ENCODE measurements around the gene ABAT.
"Not testable (repeated sequence)": the region's sequence is repeated elsewhere in the genome, so short reads cannot be mapped to it uniquely, and the experiment has no call there.

The ABAT gene

DNA sequence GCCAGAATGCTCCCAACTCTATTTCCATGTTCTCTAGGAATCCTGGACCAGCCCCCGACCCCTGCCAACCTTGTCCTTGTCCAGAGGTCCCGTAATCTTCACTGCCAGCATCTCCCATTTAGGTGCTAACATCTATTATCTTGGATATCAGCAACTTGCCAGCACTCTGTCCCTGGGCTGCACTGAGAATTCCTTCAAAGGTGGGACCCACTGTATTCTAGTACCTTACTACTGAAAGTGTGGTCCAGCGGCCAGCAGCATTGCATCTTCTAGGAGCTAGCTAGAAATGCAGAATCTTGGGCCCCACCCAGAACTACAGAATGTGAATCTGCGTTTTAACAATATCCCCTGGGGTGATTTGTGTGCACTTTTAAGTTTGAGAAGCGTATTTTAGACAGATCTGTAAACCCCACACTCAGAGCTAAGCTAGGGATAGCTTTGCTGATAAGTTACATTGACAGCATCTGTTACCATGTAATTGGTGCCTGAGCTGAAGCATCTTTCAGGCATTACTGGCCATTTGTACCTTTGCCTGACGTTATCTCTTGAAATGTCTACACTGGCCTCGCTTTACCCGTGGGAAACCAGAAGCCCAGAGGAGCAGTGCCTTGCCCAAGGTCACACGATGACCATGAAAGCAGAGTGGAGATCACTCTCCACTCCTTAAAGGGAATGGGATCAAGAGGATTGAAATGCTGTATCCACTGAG lies 8.3 kb downstream of the ABAT start:
- DNase-seq: no peak

DNA sequence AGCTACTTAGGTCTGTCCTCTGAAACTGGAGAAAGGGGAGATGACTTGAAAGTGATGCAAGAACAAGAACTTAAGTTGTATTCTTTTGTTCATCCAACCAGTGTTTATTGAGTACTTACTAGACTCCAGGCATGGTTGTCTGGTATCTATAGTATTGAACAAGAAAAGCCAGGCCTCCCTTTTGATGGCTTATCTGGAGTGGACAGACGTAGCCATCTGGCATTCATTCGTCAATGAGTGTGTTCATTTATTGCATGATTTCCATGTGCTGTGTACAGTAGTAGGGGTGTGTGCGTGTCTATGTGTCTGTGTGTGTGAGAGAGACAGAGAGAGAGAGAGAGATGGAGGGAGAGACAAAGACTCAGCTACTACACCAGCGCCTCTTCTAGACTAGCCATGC lies 9.2 kb downstream of the ABAT start:
- no peak for DNase-seq

DNA sequence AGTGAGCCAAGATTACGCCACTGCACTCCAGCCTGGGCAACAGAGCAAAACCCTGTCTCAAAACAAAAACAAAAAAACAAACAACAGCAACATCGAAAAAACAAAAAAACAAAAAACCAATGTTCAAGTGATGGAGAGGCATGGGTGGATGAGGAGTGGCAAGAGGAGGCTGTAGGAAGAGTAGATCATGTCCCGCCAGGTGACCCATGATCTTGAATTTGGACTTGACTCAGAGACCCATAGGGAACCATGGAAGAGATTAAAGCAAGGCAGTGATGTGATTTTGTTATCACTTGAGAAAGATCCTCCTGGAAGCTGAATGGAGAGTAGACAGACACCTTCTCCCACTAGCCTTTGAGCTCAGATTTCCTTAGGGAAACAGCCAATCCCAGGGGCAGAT lies 11.2 kb downstream of the ABAT start:
- DNase-seq: no peak

GRCh38 chr16:8686031-8686621 lies 11.7 kb downstream of the ABAT start:
- no peak for DNase-seq

DNA sequence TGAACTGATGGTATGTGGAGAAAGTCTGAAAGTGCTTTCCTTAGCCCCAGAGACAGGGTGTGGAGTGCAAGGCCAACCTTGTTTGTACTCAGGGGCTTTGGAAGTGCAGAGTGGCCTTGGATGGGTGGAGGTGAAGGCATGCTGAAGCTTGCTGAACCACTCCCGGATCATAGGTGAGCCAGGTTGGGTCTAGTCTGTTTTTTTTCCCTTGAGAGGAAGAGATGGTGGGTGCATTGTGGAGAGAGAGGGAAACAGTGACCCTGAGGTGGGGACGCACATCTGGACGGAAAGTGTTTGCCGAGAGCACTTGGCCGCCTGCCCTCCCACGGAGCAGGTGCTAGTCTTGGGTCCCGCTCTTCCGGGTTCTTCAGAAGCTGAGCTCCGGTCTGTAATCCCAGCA lies 12.5 kb downstream of the ABAT start:
- no peak for DNase-seq

GRCh38 chr16:8689686-8690085 lies 15.3 kb downstream of the ABAT start:
- no peak for DNase-seq

DNA sequence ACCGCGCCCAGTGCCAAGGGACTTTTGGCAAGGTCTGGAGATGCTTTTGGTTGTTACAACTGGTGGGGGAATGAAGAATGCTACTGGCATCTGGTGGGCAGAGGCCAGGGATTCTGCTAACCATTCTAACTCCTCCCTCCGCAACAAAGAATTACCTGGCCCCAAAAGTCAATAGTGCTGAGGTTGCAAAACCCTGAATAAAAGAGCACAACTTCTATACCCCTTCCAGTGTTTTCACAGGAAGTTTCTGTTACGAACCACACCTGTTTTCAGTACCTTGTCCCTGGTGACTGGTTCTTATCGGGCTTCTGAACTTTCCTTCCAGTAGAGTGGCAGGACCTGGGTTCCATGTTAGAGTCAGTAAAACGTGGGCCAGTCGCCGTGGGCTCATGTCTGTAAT lies 17.3 kb downstream of the ABAT start:
- DNase-seq: no peak

- no peak for DNase-seq
Observed at GRCh38 chr16:8694795-8695728, 20.6 kb downstream of the ABAT start.

DNA sequence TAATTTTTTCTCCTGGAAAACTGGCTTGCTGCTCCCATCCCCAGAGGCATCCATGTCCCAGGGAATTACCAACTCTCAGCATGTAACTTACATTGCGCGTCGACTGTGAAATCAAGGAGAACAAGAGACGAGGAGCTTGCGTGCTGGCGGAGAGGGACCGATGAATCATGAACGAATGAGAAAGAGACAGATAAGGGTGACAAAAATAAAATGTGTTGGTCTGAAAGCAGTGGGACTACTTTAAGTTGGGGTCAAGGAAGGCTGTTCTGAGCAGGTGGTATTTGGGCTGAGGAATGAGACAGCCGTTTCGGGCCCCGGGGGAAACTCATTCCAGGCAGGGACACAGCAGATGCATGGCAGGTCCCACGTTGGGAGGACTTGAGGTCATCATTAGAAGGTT lies 22.5 kb downstream of the ABAT start:
- no peak for DNase-seq

DNA sequence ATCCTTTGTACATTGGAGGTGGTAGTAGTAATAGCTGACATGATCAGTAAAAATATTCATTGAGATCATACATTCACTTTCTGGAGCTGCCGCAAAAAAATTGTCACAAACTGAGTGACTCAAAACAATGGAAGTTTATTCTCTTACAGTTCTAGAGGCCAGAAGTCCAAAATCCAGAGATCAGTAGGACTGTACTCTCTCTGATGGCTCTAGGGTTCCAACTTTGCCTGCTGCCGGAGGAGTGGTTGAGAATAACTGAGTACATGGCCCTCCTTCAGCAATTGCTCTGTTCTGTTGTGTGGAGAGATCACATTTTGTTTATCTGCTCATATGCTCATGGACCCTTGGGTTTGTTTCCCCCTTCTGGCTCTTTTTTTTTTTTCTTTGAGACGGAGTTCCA lies 23.5 kb downstream of the ABAT start:
- DNase-seq: no peak

DNA sequence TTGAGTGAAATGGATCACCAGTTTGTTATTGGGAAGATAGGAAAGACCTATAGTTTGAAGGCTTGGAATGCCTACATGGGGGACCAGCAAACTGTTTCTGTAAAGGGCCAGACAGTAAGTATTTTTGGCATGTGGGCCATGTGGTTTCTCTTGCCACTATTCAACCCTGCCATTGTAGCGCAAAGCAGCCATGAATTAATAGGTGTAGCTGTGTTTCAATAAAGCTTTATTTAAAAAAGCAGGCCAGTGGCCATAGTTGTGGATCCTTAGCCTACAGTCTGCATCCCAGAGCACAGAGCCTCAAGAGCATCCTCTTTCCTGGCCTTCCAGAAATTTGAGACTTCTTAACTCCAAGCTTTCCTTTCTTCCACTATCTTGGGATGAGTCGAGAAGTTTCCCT lies 29.3 kb downstream of the ABAT start:
- DNase-seq: no peak

GRCh38 chr16:8704098-8704497 lies 29.7 kb downstream of the ABAT start:
- DNase-seq: no peak

DNA sequence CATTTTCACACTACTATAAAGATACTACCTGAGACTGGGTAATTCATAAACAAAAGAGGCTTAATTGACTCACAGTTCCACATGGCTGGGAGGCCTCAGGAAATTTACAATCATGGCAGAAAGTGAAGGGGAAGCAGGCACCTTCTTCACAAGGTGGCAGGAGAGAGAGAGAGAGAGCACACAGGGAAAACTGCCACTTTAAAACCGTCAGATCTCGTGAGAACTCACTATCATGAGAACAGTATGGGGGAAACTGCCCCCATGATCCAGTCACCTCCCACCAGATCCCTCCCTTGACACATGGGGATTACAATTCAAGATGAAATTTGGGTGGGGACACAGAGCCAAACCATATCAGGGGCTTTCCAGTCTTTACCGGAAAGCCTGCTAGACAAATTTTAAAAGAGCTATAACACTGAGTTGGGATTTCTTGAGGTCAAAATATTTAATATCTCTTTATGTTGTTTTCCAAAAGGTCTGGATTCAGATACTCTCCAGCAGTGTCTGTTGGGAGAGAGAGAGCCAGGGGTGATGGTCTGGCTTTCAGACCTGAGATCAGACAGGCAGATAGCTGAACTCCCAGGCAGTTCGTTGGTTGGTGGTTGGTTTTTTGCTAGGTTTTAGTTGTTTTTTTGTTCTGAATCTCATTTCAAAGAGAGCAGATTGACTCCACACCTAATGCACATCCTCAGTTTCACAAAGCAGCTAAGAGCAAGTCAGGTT lies 30.8 kb downstream of the ABAT start:
- DNase-seq: not testable (repeated sequence)

- no peak for DNase-seq
Observed at GRCh38 chr16:8708536-8708935, 34.1 kb downstream of the ABAT start.

DNA sequence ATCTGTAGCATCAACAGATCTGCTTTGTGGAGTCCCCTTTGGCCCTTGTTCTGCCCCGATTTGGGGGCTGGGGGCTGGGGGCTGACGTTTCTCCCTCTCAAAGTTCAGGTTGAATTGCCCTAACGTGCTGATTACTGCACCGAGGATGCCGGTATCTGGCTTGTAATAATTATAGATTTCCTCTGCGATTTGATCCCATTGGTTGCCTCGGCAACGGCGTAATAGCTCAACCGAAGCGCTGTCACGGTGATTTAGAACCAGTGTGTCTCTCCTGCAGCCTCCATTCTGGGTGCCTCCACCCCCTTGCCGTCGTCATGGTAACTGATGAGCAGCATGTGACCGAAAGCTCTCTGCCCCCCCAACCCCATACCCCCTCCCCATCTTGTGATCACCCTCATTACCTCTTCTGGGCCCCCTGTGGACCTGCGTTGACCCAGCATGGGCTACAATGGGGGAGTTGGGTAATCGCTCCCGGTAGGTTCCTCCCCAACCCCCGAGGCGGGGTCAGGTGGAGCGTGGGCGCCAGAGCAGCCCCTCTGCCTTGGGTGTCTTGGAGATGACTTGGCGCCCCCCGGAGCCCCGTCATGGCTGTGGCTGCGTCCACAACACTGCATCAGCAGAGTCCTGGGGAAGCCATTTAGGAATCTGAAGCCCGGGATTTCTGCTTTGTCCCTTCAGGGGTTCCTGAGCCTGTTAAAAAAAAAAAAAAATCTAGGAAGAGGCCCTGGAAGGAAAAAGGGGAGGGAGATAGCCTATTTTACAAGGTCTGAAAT lies 38.4 kb downstream of the ABAT start:
- DNase-seq: no peak

GRCh38 chr16:8713635-8714172 lies 39.3 kb downstream of the ABAT start:
- DNase-seq: no peak

DNA sequence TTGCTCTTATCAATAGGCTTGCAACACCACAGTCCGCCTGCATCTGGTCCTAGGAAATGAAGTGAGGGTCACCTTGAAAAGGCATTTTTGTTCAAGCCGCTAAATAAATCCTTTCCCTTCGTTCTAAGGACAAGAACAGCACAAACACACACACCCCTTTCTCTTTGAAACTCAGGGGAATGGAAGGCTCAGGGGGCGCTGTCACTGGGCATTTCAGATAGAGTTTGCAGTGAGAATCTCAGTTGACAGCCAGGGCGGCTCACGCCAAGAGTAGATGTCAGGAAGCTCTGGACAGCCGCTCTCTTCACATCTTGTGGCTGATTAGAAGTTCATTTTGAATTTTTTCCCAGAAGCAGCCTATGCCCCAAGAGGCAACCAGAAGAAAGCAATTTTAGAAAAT lies 39.8 kb downstream of the ABAT start:
- DNase-seq: no peak

GRCh38 chr16:8714807-8715206 lies 40.4 kb downstream of the ABAT start:
- DNase-seq: no peak

- no peak for DNase-seq
Observed at GRCh38 chr16:8716052-8716451, 41.6 kb downstream of the ABAT start.

GRCh38 chr16:8716592-8716991 lies 42.2 kb downstream of the ABAT start:
- DNase-seq: no peak

DNA sequence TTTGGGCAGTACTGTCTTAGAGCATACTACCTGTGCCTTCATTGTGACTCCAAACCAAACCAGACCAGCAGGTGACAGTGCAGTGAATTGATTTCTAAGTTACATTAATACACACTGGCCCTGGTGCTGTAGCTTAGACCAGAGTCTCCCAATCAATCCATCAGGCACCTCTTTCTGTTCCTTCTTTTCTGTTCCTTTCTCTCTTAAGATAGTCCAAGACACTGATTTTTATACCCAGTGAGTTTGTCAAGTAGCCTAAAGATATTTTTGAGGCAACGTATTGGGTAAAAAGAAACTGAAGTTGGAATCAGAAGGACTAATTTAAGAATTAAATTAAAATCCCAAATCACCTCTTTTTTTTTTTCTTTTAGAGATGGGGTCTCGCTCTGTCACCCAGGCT lies 43.1 kb downstream of the ABAT start:
- no peak for DNase-seq

- no peak for DNase-seq
Observed at GRCh38 chr16:8717892-8718415, 43.5 kb downstream of the ABAT start.
